ENCODE measurements around the gene TEAD1.
"Not testable (repeated sequence)": the region's sequence is repeated elsewhere in the genome, so short reads cannot be mapped to it uniquely, and the experiment has no call there.

TEAD1 gene

DNA sequence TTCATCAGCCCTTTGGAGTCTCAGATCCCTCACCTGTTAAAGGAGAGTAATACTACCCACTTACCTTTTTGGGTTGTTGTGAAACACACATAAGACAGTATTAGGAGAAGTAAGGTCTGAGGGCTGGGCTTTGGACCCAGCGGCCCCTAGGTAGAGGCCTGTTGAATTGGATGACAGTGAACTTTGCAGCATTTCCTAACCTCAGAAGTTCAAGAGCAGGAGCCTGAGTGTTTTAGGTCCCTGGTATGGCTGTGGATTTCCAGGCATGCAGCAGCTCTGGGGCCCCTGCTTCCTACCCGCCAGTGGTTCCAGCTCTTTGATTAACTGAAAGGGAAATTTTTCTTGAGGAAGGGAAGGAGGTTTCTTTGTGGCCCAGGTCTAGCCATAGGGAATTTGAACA lies 58.9 kb downstream of the TEAD1 start:
- DNase-seq: no peak

DNA sequence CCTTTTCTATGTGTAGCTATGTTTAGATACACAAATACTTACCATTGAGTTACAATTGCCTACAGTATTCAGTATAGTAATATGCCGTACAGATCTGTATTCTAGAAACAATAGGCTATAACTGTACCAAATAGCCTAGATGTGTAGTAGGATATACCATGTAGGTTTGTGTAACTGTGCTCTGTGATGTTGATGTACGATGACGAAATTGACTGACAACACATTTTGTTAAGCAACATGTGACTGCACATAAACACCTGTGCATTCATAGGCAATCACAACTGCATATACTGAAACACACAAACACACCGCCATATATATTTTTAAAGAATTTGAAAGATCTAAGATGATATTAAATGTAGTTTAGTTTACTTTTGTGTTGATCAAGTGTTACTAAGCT lies 60.4 kb downstream of the TEAD1 start:
- no peak for DNase-seq

DNA sequence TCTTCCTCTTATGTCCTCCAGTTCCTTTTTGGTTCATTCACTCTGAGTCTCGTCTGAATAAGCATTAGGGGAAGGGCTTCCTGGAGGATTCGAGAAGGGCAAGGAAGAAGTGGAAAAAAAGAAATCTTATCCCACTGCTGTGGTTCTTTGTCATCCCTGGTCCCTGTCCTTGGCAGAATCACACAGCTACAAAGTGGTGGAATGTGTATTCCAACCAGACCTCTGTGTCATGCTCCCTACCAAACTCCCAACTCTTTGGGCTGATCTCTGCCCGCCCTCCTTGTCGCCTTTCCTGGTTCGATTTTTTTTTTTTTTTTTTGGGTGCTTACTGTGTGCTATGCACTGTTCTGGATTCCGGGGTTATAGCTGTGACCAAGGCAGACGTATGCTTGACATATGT lies 61.0 kb downstream of the TEAD1 start:
- no peak for DNase-seq

DNA sequence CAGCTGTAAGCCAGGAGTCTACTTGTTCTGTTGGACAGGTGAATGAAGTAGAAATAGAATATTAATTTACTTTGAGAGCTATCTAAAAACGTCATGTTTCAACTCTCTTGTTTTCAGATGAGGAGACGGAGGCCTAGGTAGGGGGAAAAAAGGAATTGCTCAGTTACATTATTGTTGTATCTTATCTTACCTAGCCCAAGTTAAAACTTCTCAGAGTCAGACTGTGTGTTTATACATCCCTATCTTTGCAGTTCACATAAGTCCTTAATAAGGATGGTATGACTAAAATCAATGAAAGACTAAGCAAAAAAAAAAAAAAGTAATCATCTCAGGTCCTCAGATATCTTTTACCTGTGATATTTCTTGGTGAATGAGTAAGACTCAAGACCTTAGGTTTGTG lies 62.8 kb downstream of the TEAD1 start:
- DNase-seq: no peak

DNA sequence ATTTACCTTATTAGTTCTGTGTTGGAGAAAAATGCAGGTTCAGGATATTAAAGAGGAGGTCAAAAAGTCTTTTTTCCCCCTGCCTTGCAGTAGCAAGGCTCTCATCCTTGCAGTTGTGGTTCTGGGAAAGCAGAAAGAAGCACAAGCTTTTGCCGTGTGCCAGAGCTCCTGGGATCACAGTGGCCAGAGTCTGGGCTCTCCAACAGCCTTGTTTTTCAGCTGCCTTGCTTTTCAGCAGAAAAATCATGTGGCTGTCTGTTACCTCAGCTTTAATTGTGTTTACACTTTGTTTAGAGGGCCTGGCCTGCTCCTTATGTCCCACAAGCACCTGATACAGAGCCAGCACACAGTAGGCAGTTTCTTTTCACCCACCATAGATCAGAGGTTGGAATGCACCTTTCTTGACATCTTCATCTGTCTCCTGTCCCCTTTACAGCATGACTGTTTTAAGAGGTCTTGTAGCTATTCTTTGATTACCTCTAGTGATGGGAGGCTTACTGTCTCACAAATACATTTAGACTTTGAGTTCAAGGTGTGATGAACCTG lies 67.5 kb downstream of the TEAD1 start:
- DNase-seq: peak in 22 of 58 donors; percentile 5 to 63 (median 26)

DNA sequence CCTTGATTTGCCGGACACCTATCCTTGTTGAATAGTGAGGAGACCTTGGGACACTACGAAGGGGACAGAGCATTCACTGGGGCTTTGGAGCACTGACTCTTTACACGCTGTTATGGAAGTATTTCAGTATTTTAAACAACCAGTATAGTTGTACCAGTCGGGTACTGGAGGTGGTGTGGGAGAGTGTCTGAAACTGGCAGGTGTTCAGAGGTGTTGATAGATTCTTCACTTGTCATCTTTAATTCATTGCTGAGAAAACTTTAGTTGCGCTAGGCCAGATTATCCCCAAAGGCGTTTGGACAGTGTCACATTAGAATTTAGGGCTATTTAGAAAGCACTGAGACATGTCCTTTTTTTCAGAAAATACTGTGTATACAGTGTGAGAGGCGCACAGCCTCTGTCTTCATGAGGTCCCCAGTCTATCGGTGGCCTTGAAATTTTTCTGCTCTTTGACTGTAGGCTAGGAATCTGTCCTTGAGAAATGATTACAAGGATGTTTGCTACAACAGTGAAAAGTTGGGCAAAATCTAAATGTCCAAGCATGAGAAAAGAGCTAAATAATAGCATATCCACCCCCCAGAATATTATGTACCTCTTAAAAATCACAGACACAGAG lies 69.7 kb downstream of the TEAD1 start:
- no peak for DNase-seq

DNA sequence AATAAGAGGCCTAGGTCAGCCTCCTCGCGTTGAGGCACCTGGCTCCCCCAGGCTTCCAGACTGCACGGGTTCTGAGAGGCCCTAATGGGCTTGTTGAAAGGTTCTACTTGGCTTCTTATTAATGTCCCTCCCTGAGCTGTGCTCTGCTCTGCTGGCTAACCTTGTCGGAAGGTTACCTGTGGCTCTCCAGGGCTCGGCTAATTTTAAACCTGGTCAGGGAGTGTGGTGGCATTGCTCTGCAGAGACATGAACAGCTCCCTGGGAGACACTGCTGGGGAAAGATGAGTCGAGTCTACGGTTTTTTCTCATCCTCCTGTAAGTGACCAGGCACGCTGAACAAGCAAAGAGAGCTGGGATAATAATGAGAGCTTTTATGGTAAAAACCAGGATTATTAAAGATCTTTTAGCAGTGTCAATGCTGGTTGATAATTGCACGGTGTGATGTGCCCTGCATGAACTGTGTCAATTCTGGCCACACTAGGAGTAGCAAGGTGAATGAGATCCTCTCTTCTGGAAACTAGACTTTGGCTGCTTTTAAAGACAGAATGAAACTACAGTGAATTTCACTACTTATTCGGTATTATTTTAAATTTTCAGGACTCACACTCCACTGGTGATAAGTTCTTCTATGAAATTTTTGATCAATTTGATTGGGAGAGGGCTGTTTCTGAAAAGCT lies 70.7 kb downstream of the TEAD1 start:
- DNase-seq: peak in 1 of 58 donors; percentile 4

DNA sequence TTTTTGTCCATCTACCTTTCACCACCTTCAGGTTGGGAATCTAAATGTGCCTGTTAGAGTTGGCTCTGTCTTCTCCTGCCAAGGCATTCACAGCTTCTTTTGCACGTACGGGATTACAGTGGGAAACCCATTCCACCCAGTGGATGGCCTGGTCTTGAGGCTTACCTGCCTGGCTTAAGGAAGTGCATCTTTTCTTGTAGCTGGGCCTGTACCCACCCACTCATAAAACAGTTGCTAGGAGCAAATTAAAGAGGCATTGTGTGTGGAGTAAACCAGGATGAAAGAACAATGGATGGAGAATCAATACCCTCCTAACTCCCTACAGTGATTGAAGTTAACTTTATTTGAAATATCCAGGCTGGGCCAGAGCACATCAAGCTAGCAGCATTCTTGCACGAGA lies 71.6 kb downstream of the TEAD1 start:
- no peak for DNase-seq

DNA sequence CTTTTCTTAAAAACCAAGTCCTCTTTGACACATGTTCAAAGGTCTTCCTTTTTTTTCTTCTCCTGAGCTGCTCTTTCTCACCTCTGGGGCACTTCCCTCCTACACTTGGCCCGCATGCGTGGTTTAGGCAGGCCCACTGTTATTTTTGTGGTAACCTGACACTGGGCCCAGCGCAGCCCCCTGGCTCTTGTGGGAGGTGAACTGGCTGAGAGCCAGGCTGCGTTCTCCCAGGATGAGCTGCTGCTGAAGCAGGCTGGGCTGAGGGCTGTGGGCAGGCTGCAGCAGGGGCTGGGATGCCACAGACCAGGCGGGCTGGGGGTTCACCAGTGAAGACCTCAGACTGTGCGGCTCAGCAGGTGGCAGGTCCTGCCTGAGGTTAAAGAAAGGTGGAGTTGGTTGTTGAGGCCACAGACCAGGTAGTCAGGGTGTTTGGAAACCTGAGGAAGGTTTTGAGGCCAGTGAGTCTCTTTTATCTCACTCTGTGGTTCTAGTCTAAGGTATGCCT lies 72.4 kb downstream of the TEAD1 start:
- peak in 2 of 58 donors; percentile 4 to 8 for DNase-seq

DNA sequence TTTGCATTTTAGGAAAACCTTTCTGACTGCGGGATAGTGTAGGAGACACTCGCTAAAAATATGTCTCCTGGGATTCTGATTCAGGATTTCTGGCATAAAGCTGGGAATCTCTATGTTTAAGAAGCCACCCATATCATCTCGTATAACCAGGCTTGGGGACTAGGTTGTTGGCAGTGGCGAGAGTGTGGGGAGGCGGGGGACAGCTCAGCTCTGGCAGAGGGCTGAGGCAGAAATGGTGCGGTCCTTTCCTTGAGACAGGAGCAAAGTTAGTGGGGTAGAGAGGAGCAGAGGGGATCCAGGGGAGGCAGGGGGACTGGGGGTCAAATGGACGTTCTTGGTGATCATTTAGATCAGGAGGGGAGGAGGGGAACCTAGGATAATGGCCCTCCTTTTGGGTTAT lies 74.3 kb downstream of the TEAD1 start:
- DNase-seq: no peak

DNA sequence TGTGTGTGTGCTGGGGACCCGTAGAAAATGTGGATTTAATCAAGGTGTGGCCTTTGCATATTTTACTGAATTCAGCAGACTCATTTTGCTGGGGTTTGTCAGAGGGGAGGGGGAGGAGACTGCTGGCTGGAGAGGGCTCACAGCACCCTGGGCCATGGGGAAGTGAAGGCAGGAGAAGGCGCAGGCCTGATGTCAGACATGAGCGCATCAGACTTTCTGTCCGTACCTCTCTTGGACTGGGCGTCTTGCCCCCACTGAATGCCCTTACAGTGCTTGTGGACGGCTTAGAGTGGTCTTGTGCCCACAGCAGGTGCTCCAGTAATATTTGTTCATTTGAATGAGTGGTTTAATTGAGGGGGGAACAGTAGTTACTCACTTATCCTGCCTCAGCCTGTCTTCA lies 75.2 kb downstream of the TEAD1 start:
- DNase-seq: no peak

DNA sequence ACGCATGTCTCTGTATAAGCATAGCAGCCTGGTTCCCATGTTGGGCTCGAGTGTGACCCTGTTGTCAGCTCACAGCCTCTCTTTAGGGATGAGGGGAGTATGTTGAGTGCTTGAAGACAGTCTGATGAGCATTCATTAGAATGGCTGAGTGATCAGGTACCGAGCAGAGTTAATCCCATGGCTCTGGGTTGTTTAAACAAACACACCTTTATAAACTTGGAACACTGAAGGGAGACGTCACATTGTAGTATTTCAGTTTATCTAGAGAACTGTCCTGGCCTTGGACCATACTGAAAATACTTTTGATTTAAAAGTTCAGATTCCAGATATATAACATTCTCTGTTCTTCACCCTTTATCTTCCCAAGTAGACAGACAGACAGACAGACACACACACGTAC lies 76.0 kb downstream of the TEAD1 start:
- DNase-seq: no peak

DNA sequence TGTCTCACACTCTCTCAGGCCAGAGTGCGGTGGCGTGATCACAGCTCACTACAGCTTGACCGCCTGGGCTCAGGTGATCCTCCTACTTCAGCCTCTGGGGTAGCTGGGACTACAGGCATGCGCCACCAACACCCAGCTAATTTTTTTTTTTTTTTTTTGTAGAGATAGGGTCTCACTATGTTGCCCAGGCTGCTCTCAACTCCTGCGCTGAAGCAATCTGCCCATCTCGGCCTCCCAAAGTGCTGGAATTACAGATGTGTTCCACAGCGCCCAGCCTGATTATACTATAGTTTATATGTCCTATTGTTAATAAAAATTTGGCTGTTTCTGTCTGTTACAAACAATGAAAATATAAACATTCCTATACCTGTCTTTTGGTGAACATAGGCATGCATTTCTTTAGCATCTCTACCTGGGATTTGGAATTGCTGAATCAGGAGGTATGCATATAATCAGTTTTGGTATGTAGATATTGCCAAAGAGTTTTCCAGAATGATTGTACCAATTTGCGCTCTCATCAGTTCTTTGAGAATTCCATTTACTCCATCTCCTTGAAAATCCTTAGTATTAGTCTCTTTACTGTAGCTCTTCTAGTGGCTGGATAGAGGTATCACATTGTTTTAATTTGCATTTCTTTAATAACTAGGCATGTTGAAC lies 78.8 kb downstream of the TEAD1 start:
- DNase-seq: no peak

DNA sequence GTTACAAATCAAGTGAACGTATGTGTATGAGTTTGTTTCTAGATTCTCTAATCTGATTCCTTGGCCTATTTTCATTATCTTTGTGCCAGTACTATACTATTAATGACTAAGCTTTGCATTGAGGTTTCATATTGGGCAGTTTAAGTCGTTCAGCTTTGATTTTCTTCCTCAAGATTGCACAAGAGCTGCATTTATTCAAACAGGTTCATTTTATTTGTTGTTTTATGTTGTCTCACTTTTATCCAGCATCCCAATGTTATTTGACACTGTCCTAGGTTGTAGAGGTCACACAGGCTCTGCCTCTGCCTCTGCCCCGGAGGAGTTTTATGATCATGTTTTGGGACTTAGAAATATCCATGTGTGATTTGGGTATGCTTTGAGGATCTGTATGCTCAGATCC lies 79.8 kb downstream of the TEAD1 start:
- DNase-seq: no peak

DNA sequence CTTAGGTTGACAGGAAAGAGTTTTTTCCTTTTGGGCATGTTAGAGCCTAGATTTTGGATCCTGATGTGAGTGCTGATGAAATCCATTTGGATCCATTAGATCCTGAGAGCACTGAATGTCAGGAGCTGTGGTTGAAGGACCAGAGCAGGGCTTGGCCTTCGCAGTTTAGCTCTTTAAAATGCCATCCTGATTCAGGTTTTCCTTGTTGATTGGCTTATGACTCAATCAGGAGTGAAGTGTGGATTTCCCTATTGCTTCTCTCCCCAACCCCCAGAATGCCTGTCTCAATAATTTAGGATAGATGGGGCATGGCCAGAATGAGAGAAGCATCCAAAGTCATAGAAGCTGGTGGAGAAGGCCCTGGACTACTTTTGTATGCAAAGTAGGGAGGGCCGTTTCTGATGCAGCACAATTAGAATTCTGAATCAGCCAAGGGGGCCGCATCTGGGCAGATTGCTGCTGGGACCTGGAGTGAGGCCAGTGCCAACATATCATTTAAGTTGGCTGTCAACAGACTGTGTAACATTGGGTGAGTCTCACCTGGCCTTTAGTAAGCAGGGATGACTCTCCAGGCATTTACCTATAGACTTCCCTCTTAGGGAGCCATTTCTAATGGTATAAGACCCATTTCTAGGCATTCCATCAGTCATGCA lies 80.5 kb downstream of the TEAD1 start:
- no peak for DNase-seq

DNA sequence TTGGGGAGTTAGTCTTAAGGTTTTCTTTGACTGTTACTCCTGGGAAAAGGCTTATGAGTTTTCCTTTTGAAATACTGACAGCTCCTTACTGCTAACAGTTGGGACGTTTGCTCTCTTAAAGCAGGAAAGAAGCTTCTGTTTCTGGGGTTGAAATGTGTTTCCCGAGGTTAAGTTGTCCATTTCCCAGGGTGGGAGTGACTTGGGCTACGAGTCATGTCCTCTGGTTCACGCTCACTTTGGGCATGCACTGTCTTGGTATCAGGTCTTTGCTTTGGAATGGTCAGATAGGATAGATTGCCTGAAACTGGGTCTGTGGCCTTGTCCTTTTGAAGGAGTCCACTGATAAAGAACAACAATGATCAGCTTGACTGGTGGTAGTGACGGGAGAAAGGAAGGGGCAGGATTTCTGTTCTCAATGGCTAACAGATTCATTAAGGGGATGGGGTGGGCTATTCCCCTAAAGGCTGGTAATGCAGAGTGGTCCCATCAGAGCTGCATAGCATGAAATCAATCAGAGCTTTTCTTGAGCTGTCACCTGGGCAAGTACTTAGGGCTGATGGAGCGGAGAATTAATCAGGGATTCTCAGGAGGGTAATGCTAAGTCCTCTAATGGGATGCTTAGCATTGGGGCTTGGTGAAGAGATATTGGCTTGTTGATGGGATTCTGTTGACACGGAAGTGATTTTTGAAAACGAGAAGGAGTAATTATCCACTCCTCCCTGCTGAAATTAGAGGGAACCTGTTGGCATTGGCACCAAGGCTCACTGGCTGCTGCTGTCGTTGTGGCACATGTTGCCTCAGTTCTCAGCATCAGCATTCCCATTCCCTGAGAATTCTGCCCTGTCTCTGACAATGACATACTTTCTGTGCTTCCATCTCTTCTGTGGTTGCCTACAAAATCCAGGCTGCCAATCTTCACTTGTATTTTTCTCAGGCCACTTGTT lies 81.6 kb downstream of the TEAD1 start:
- DNase-seq: no peak

DNA sequence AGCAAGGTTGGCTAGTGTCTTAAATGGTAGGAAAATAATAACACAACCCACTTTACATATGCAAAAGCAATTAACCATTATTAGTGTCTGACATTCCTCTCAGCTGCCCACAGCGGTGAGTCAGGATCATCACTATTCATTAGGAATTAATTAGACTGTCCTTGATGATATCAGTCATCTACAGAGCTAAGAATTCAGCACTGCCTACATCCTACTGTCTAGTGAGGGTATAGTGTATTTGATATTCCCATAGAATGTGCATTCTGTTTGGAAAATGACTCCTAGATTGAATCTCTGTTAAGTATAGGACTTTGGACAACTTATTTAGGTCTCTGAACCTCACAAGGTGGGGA lies 82.2 kb downstream of the TEAD1 start:
- no peak for DNase-seq

DNA sequence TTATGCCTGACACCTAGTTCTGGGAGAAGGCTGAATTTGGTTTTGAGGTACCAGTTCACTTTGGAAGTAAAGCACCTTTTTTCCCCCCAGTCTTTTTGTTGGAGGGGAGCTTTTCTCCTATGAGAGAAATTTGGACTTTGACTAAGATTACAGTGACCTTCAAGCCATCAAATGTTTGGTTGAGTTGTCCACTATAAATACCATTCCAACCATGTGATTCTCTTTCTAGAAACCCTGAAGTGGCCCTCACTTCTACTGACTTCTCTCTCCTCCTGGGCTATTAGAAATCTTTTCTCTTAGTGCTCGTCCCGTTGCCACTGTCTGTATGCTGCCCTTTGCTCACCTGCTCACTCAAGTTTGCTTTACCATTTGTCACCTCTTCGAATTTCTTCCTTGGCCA lies 82.6 kb downstream of the TEAD1 start:
- DNase-seq: no peak

DNA sequence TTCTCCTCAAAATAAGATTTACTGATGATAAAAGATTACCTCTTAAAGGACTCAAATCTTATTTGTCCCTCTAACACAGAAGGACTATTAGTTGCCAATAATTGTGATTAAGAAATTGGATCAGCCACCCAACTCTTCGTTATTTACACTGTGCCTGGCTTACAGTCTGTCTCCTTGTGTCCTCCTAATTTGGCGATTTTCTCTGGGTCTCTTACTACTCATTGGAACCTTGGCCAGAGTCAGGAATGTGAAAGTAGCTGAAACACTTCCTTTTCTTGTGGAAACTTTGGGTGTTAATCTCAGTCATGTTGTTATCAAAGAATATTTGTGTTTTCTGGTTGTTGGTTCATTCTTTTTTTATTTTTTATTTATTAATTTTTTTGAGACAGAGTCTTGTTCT lies 83.2 kb downstream of the TEAD1 start:
- DNase-seq: no peak

DNA sequence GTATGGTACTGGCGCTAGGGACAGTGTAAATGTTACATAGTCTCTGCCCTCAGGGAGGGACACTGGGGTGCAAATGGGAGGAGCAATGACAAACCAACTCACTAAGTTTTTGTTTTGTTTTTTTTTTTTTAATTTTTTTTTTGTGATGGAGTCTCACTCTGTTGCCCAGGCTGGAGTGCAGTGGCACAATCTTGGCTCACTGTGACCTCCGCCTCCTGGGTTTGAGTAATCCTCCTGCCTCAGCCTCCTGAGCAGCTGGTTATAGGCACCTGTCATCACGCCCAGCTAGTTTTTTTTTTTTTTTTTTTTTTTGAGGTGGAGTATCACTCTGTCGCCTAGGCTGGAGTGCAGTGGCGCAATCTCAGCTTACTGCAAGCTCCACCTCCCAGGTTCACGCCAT lies 83.9 kb downstream of the TEAD1 start:
- DNase-seq: not testable (repeated sequence)

DNA sequence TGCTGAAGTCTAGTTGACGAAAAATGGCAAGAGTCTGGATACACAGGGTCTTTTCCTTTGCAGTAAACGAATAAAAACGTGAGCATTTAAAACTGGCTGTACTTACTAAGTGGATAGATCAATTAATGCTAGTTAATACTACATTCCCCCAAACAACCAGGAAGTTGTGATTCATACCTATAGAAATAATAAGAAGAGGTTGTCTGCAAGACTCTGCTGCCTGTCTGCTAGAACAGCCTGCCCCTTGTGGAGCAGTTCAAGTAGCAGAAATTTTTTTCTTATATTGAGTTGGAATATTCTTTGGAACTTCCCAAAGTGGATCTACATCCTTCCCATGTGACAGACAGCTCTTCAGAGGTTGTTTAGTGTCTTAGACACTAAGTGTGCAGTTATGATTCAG lies 86.8 kb downstream of the TEAD1 start:
- no peak for DNase-seq
